Endothelial cell of umbilical vein (primary cell): Measurements from ENCODE around the gene GTF2B. TPM values are rescaled to one million over a fixed set of nuclear protein-coding genes. Genes with fewer than 3 reads are reported as not detected.

Experiments used
- BruUV-seq: library from RNA; stranded (reverse); fragments of 400-500 nt; replicated peaks from 2 replicates; lab custom pipeline; 2021; lab: Mats Ljungman, UMichigan
- CTCF ChIA-PET: fragments of 300-600, 350-600 bp; sonication (Branson Sonifier 250); formaldehyde crosslinking; loops from one replicate; lab custom pipeline; 2021; ENCODE audit warnings: antibody characterized with exemption, inconsistent platforms; lab: Charles Lee
- POLR2A ChIA-PET: fragments of 300-600, 350-600 bp; sonication (Branson Sonifier 250); formaldehyde crosslinking; loops from one replicate; lab custom pipeline; 2021; ENCODE audit warnings: antibody characterized with exemption, inconsistent platforms; lab: Charles Lee
- DNase-seq: peaks from one replicate; pipeline ENCODE4 v3.0.0-alpha.2; 2011; ENCODE audit warnings: low read depth, low spot score
- FAIRE-seq: peaks from 2 replicates; lab custom pipeline; 2011; peaks lifted over from hg19 to GRCh38; lab: Jason Lieb, UNC
- H2AFZ ChIP-seq: 2 replicates; pipeline ENCODE4 v1.6.0; 2012; ENCODE audit warnings: low read depth, low read length, control low read depth, inconsistent platforms
- H3K27ac ChIP-seq: 2 replicates; pipeline ENCODE4 v1.5.1; 2011; ENCODE audit warnings: low read depth, mild to moderate bottlenecking, control low read depth, low read length, moderate library complexity; ENCODE audit not compliant: insufficient read depth
- H3K27me3 ChIP-seq, 2 experiments: 2 replicates each; pipeline versions ENCODE4 v1.6.0 to v1.6.1; 2011; ENCODE audit warnings: low read length in 2 of 2, mixed read lengths in 1 of 2; ENCODE audit not compliant: control insufficient read depth in 2 of 2, insufficient read depth in 2 of 2
- H3K36me3 ChIP-seq, 2 experiments: 2 replicates in 1 of 2; 3 replicates in 1 of 2; pipeline ENCODE4 v1.5.1; 2011; ENCODE audit warnings: low read length in 2 of 2, mild to moderate bottlenecking in 1 of 2, moderate library complexity in 1 of 2; ENCODE audit not compliant: control insufficient read depth in 2 of 2, insufficient read depth in 2 of 2; ENCODE audit errors: extremely low read depth in 1 of 2
- H3K4me1 ChIP-seq: 3 replicates; pipeline ENCODE4 v1.5.1; 2011; ENCODE audit warnings: mild to moderate bottlenecking, low read length; ENCODE audit not compliant: control insufficient read depth, insufficient read depth; ENCODE audit errors: extremely low read depth
- H3K4me2 ChIP-seq: 2 replicates; pipeline ENCODE4 v1.6.1; 2011; ENCODE audit warnings: low read length, control low read depth, mixed read lengths; ENCODE audit not compliant: insufficient read depth
- H3K4me3 ChIP-seq, 3 experiments: fragments of 200-600 bp in 1 of 3; sonication (generic), shearing (Covaris generic) in 1 of 3; replicated peaks in 1 of 3; 2 replicates each; pipeline ENCODE4 v1.5.1; 2011 to 2016; ENCODE audit warnings: control low read depth in 3 of 3, low read length in 3 of 3, mild to moderate bottlenecking in 2 of 3, inconsistent platforms in 1 of 3, low read depth in 1 of 3, moderate library complexity in 1 of 3; ENCODE audit not compliant: insufficient read depth in 1 of 3
- H3K79me2 ChIP-seq: 2 replicates; pipeline ENCODE4 v1.6.0; 2012; ENCODE audit warnings: low read length, inconsistent platforms; ENCODE audit not compliant: control insufficient read depth, insufficient read depth
- H3K9ac ChIP-seq: replicated peaks from 2 replicates; pipeline ENCODE3; 2011; ENCODE audit warnings: low read length, control low read depth; ENCODE audit not compliant: insufficient read depth; ENCODE audit errors: extremely low read depth
- H3K9me1 ChIP-seq: replicated peaks from 3 replicates; pipeline ENCODE4 v1.6.0; 2011; ENCODE audit warnings: mild to moderate bottlenecking, low read length; ENCODE audit not compliant: control insufficient read depth, insufficient read depth; ENCODE audit errors: extremely low read depth
- H3K9me3 ChIP-seq: replicated peaks from 2 replicates; pipeline ENCODE4 v1.5.1; 2012; ENCODE audit warnings: low read length, inconsistent platforms; ENCODE audit not compliant: control insufficient read depth, insufficient read depth
- H4K20me1 ChIP-seq: replicated peaks from 2 replicates; pipeline ENCODE3; 2011; ENCODE audit warnings: mild to moderate bottlenecking, low read length; ENCODE audit not compliant: control insufficient read depth, insufficient read depth; ENCODE audit errors: extremely low read depth
- EZH2 ChIP-seq: IDR thresholded peaks from 2 replicates; pipeline ENCODE4 v1.6.1; 2012; ENCODE audit warnings: borderline replicate concordance, low read depth, mild to moderate bottlenecking, moderate library complexity, low read length, inconsistent platforms; ENCODE audit not compliant: severe bottlenecking
- FOS ChIP-seq: IDR thresholded peaks from 2 replicates; pipeline ENCODE4 v1.6.1; 2011; ENCODE audit warnings: mild to moderate bottlenecking, low read length, moderate library complexity, borderline replicate concordance; ENCODE audit not compliant: insufficient read depth
- GATA2 ChIP-seq: IDR thresholded peaks from 2 replicates; pipeline ENCODE4 v1.7.0; 2011; ENCODE audit warnings: low read depth, mild to moderate bottlenecking, moderate library complexity, mixed read lengths, low read length; ENCODE audit not compliant: insufficient read length, insufficient read depth
- JUN ChIP-seq: IDR thresholded peaks from 2 replicates; pipeline ENCODE4 v1.6.1; 2011; ENCODE audit warnings: borderline replicate concordance, low read depth; ENCODE audit not compliant: insufficient read length, insufficient read depth
- MYC ChIP-seq: IDR thresholded peaks from one replicate; pipeline ENCODE4 v1.6.1; 2011; ENCODE audit warnings: mild to moderate bottlenecking, low read depth, low read length
- POLR2A ChIP-seq: IDR thresholded peaks from 2 replicates; pipeline ENCODE4 v1.6.1; 2012; ENCODE audit warnings: low read depth, mild to moderate bottlenecking, control low read depth, low read length
- POLR2AphosphoS5 ChIP-seq: IDR thresholded peaks from 2 replicates; pipeline ENCODE4 v1.6.1; 2012; ENCODE audit warnings: low read depth, mild to moderate bottlenecking, control low read depth, low read length, moderate library complexity; ENCODE audit not compliant: insufficient read depth
- dilution Hi-C: fragments of 300-500 bp; cut with MboI; formaldehyde crosslinking; loops from one replicate; pipeline ENCODE4 v1.15.0; 2019; ENCODE audit warnings: low sequenced_read_pairs; ENCODE audit not compliant: extremely low pct_ligation_motif_present
- intact Hi-C: fragments of 100-400 bp; cut with micrococcal nuclease; formaldehyde crosslinking; loops from one replicate; pipeline ENCODE4 v1.10.0; 2022
- polyA plus RNA-seq, 4 experiments: library from polyadenylated mRNA; depleted of rRNA in 3 of 4; stranded (reverse) in 3 of 4; unstranded in 1 of 4; fragments of >200 nt; gene quantifications; 2 replicates each; pipeline versions ENCODE4 v1.2.1 to v1.2.3, GENCODE V29; 2011 to 2012; ENCODE audit warnings: missing spikeins in 1 of 4
- total RNA-seq: library from RNA; stranded (reverse); gene quantifications from 2 replicates; pipeline ENCODE4 v1.2.3, GENCODE V29; 2021
- TF ChIP-seq, protein P1 (sequence below): IDR thresholded peaks from 2 replicates; pipeline ENCODE4 v1.6.1; 2011; ENCODE audit not compliant: insufficient read depth, insufficient read length
- TF ChIP-seq, protein P2 (sequence below), 2 donors: IDR thresholded peaks; 1 replicate in 1 of 2; 2 replicates in 1 of 2; pipeline ENCODE4 v1.5.1; 2011; ENCODE audit warnings: low read length in 2 of 2, mild to moderate bottlenecking in 2 of 2, moderate library complexity in 2 of 2, control low read depth in 1 of 2, inconsistent platforms in 1 of 2, low read depth in 1 of 2; ENCODE audit not compliant: insufficient read depth in 1 of 2; ENCODE audit errors: extremely low read depth in 1 of 2

Gene GTF2B
- total and polyA plus RNA-seq, 2 donors (not counting 3 experiments of a cell fraction or from before 2014, with no cell fraction given), result 19.8 to 20.0 TPM

DNA sequence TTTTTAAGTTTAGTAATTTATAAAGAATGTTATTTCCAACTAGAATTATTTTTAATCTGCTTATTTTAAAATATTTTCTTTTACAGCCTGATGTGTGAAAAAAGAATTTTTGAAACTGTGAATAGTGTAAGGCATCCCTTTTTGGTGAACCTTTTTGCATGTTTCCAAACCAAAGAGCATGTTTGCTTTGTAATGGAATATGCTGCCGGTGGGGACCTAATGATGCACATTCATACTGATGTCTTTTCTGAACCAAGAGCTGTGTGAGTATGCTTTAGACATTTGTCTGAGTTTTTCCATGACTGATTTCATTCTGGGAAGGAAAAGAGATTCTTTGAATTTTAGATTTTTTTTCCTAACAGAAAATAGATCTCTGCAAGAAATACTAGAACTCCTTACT is 77.9 kb downstream of the GTF2B start:
- TF ChIP-seq POLR2A (no peak), POLR2AphosphoS5 (no peak), MYC (no peak), FOS (no peak), EZH2 (no peak), GATA2 (no peak), JUN (no peak)
- TF ChIP-seq, protein P1, sequence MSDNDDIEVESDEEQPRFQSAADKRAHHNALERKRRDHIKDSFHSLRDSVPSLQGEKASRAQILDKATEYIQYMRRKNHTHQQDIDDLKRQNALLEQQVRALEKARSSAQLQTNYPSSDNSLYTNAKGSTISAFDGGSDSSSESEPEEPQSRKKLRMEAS, result no peak
- TF ChIP-seq, protein P2, sequence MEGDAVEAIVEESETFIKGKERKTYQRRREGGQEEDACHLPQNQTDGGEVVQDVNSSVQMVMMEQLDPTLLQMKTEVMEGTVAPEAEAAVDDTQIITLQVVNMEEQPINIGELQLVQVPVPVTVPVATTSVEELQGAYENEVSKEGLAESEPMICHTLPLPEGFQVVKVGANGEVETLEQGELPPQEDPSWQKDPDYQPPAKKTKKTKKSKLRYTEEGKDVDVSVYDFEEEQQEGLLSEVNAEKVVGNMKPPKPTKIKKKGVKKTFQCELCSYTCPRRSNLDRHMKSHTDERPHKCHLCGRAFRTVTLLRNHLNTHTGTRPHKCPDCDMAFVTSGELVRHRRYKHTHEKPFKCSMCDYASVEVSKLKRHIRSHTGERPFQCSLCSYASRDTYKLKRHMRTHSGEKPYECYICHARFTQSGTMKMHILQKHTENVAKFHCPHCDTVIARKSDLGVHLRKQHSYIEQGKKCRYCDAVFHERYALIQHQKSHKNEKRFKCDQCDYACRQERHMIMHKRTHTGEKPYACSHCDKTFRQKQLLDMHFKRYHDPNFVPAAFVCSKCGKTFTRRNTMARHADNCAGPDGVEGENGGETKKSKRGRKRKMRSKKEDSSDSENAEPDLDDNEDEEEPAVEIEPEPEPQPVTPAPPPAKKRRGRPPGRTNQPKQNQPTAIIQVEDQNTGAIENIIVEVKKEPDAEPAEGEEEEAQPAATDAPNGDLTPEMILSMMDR (IDR thresholded peaks at IDR 0.05; ENCODE audit: extremely low read depth in 1 of 2, insufficient read depth in 1 of 2, low read depth in 1 of 2, low read length in 2 of 2), result no peak
- Histone ChIP-seq H3K36me3 (no peaks in the 10 kb centered on the region), H3K27me3 (no peaks in the 10 kb centered on the region), H3K27ac (no peak overlapping the region), H4K20me1 (no peaks in the 10 kb centered on the region), H3K9me3 (no peaks in the 10 kb centered on the region), H2AFZ (no peak overlapping the region), H3K79me2 (no peaks in the 10 kb centered on the region), H3K4me3 (no peak overlapping the region), H3K9me1 (no peaks in the 10 kb centered on the region), H3K4me1 (no peaks in the 10 kb centered on the region), H3K4me2 (no peak overlapping the region), H3K9ac (no peak overlapping the region)
- dilution Hi-C loops (no loop called here), intact Hi-C loops (no loop called here)
- no peak for FAIRE-seq
- no TSS peak for BruUV-seq
- POLR2A ChIA-PET, result no interaction called here
- CTCF ChIA-PET, result interaction anchor here (1.4 kb wide), 1 partner anchor 9 kb away, joined by 3 read pairs; no protein-coding TSS in a partner anchor
- DNase-seq, result no peak
